HG03045 (cell line): ENCODE data around the gene RNF152.

Experiments
- ATAC-seq: cut with Tn5 transposase; IDR thresholded peaks from one replicate; pipeline ENCODE4 v1.9.1; 2021; ENCODE audit warnings: mild to moderate bottlenecking, moderate library complexity; ENCODE audit not compliant: unreplicated experiment

RNF152 gene

GRCh38 chr18:61894751-61895524, 2.1 kb upstream of the RNF152 start:
- ATAC-seq: no peak

- ATAC-seq: peak; percentile 82
Measured at GRCh38 chr18:61893971-61894750, 1.4 kb upstream of the RNF152 start.

GRCh38 chr18:61893309-61893970, 633 bp upstream of the RNF152 start:
- ATAC-seq: peak; percentile 4

- no peak for ATAC-seq
Measured at GRCh38 chr18:61891894-61892293, 913 bp downstream of the RNF152 start.

- no peak for ATAC-seq
Measured at GRCh38 chr18:61891271-61891670, 1.5 kb downstream of the RNF152 start.

GRCh38 chr18:61890344-61890743, 2.5 kb downstream of the RNF152 start:
- no peak for ATAC-seq

GRCh38 chr18:61889541-61889940, 3.3 kb downstream of the RNF152 start:
- no peak for ATAC-seq

- ATAC-seq: no peak
Measured at GRCh38 chr18:61888622-61889021, 4.2 kb downstream of the RNF152 start.

- no peak for ATAC-seq
Measured at GRCh38 chr18:61887838-61888237, 5.0 kb downstream of the RNF152 start.

GRCh38 chr18:61883547-61883946, 9.3 kb downstream of the RNF152 start:
- no peak for ATAC-seq

- no peak for ATAC-seq
Measured at GRCh38 chr18:61882296-61883004, 10.4 kb downstream of the RNF152 start.

GRCh38 chr18:61876899-61877298, 15.9 kb downstream of the RNF152 start:
- no peak for ATAC-seq

GRCh38 chr18:61870151-61870550, 22.7 kb downstream of the RNF152 start:
- no peak for ATAC-seq

- no peak for ATAC-seq
Measured at GRCh38 chr18:61869636-61870035, 23.2 kb downstream of the RNF152 start.

GRCh38 chr18:61865466-61866175, 27.2 kb downstream of the RNF152 start:
- no peak for ATAC-seq

- ATAC-seq: no peak
Measured at GRCh38 chr18:61861372-61861771, 31.4 kb downstream of the RNF152 start.

- no peak for ATAC-seq
Measured at GRCh38 chr18:61860302-61860701, 32.5 kb downstream of the RNF152 start.

GRCh38 chr18:61859113-61859512, 33.7 kb downstream of the RNF152 start:
- ATAC-seq: no peak

GRCh38 chr18:61856678-61857077, 36.1 kb downstream of the RNF152 start:
- no peak for ATAC-seq
